CD14-positive monocyte (primary cell): ENCODE results near the gene NAV1. TPM values are rescaled to one million over a fixed set of nuclear protein-coding genes. Genes with fewer than 3 reads are reported as not detected.

Source experiments
- DNase-seq, 3 donors: peaks; one replicate each; pipeline ENCODE4 v3.0.0-alpha.2; 2011 to 2022
- H2AFZ ChIP-seq: 2 replicates; pipeline ENCODE4 v1.6.0; 2012; ENCODE audit warnings: mild to moderate bottlenecking, low read depth, low read length, inconsistent platforms; ENCODE audit not compliant: insufficient read depth, poor library complexity, severe bottlenecking
- H3K27ac ChIP-seq, 2 donors: 1 replicate in 1 of 2; 2 replicates in 1 of 2; pipeline ENCODE4 v1.5.1; 2012 to 2013; ENCODE audit warnings: low read length in 2 of 2, control low read depth in 1 of 2, inconsistent platforms in 1 of 2, low read depth in 1 of 2, mild to moderate bottlenecking in 1 of 2
- H3K27me3 ChIP-seq, 2 donors: one replicate each; pipeline versions ENCODE4 v1.6.0 to v1.6.1; 2011 to 2013; ENCODE audit warnings: low read length in 2 of 2; ENCODE audit not compliant: control insufficient read depth in 2 of 2, insufficient read depth in 2 of 2
- H3K36me3 ChIP-seq, 2 donors: replicated peaks in 1 of 2; 1 replicate in 1 of 2; 2 replicates in 1 of 2; pipeline versions ENCODE4 v1.5.1 to v1.6.1; 2012 to 2013; ENCODE audit warnings: low read length in 2 of 2, control low read depth in 1 of 2, inconsistent platforms in 1 of 2, mild to moderate bottlenecking in 1 of 2; ENCODE audit not compliant: insufficient read depth in 2 of 2, control insufficient read depth in 1 of 2
- H3K4me1 ChIP-seq, 2 donors: 1 replicate in 1 of 2; 2 replicates in 1 of 2; pipeline versions ENCODE4 v1.5.1 to v1.6.1; 2012 to 2013; ENCODE audit warnings: low read length in 2 of 2, control low read depth in 1 of 2, inconsistent platforms in 1 of 2, mild to moderate bottlenecking in 1 of 2, moderate library complexity in 1 of 2; ENCODE audit not compliant: insufficient read depth in 2 of 2, control insufficient read depth in 1 of 2
- H3K4me2 ChIP-seq: replicated peaks from 2 replicates; pipeline ENCODE3; 2012; ENCODE audit warnings: low read length, moderate library complexity, mild to moderate bottlenecking; ENCODE audit not compliant: poor library complexity, severe bottlenecking; ENCODE audit errors: extremely low read depth
- H3K4me3 ChIP-seq, 3 experiments: fragments of 200-600 bp in 1 of 3; sonication (generic) in 1 of 3; replicated peaks in 1 of 3; 1 replicate in 2 of 3; 2 replicates in 1 of 3; pipeline ENCODE4 v1.5.1; 2011 to 2013; ENCODE audit warnings: low read length in 3 of 3, mild to moderate bottlenecking in 3 of 3, control low read depth in 2 of 3, low read depth in 2 of 3, inconsistent platforms in 1 of 3, moderate library complexity in 1 of 3
- H3K79me2 ChIP-seq: 2 replicates; pipeline ENCODE4 v1.6.0; 2012; ENCODE audit warnings: mild to moderate bottlenecking, control low read depth, inconsistent platforms, low read length, moderate library complexity; ENCODE audit not compliant: insufficient read depth
- H3K9ac ChIP-seq: 2 replicates; pipeline ENCODE4 v1.6.0; 2017; ENCODE audit warnings: low read length, mild to moderate bottlenecking; ENCODE audit not compliant: insufficient read depth, poor library complexity, severe bottlenecking
- H3K9me3 ChIP-seq, 2 donors: replicated peaks in 1 of 2; 1 replicate in 1 of 2; 2 replicates in 1 of 2; pipeline versions ENCODE4 v1.5.1 to v1.6.1; 2012 to 2013; ENCODE audit warnings: low read length in 2 of 2, control low read depth in 1 of 2; ENCODE audit not compliant: control insufficient read depth in 1 of 2, insufficient read depth in 1 of 2
- H4K20me1 ChIP-seq: 2 replicates; pipeline ENCODE4 v1.6.0; 2012; ENCODE audit warnings: mild to moderate bottlenecking, low read length, control low read depth, moderate library complexity; ENCODE audit not compliant: insufficient read depth
- H3K27ac Mint-ChIP-seq, 7 donors: one replicate each; pipeline ENCODE4 v1.8.0; 2020; ENCODE audit warnings: mild to moderate bottlenecking in 7 of 7, mixed read lengths in 7 of 7, moderate library complexity in 6 of 7, inconsistent platforms in 2 of 7
- H3K27me3 Mint-ChIP-seq, 3 donors: one replicate each; pipeline ENCODE4 v1.8.0; 2021 to 2022; ENCODE audit warnings: low read depth in 3 of 3, mild to moderate bottlenecking in 3 of 3, mixed read lengths in 3 of 3, moderate library complexity in 3 of 3, inconsistent platforms in 1 of 3
- H3K36me3 Mint-ChIP-seq, 2 donors: one replicate each; pipeline ENCODE4 v1.8.0; 2020; ENCODE audit warnings: mixed read lengths in 2 of 2, inconsistent platforms in 1 of 2, mild to moderate bottlenecking in 1 of 2
- H3K4me1 Mint-ChIP-seq: one replicate; pipeline ENCODE4 v1.8.0; 2020; ENCODE audit warnings: mild to moderate bottlenecking, mixed read lengths
- H3K4me3 Mint-ChIP-seq, 2 donors: one replicate each; pipeline ENCODE4 v1.8.0; 2020; ENCODE audit warnings: mild to moderate bottlenecking in 2 of 2, mixed read lengths in 2 of 2, moderate library complexity in 1 of 2
- H3K9me3 Mint-ChIP-seq, 7 donors: one replicate each; pipeline ENCODE4 v1.8.0; 2020 to 2022; ENCODE audit warnings: mixed read lengths in 7 of 7, mild to moderate bottlenecking in 6 of 7, moderate library complexity in 6 of 7, inconsistent platforms in 2 of 7
- CTCF ChIP-seq: fragments of 200-600 bp; IDR thresholded peaks from one replicate; pipeline ENCODE4 v1.8.0; 2022; ENCODE audit warnings: antibody characterized with exemption, mild to moderate bottlenecking
- WGBS: methylation state at CpG from one replicate; pipeline ENCODE4 v1.1.5; 2013; ENCODE audit warnings: missing lambda C conversion rate; ENCODE audit not compliant: insufficient coverage; 5-methylcytosine and 5-hydroxymethylcytosine counted together
- intact Hi-C, 2 donors: fragments of 100-400 bp; cut with micrococcal nuclease; formaldehyde crosslinking; loops; one replicate each; pipeline versions ENCODE4 v1.15.0 to v1.15.1; 2023
- polyA plus RNA-seq, 3 donors: library from polyadenylated mRNA; depleted of rRNA in 1 of 3; unstranded in 2 of 3; stranded (reverse) in 1 of 3; fragments of 300-500 nt in 2 of 3; fragments of >200 nt in 1 of 3; fragmentation: Illumina TruSeq in 2 of 3; gene quantifications; 1 replicate in 2 of 3; 2 replicates in 1 of 3; pipeline ENCODE4 v1.2.3, GENCODE V29; 2012 to 2021

NAV1 gene
- polyA plus RNA-seq, 3 donors = 0.37 to 1.4 (median 0.89) TPM

- Histone ChIP-seq H3K9me3 (no peaks in the 10 kb centered on the region), H3K4me3 (no peak overlapping the region), H3K4me1 (peaks cover 32 to 38% of the 10 kb centered on the region in 2 donors), H3K4me2 (no peak overlapping the region), H3K27me3 (no peaks in the 10 kb centered on the region), H4K20me1 (peaks cover 59% of the 10 kb centered on the region), H3K27ac (no peak overlapping the region), H3K9ac (no peak overlapping the region), H3K36me3 (peaks cover 0 to 33% of the 10 kb centered on the region in 2 donors), H2AFZ (no peak overlapping the region), H3K79me2 (peaks cover 75% of the 10 kb centered on the region)
- 100% methylated on average over 1 of the region's 3 CpGs for WGBS
- intact Hi-C loops = no loop called here
- TF ChIP-seq CTCF = no peak
- peaks cover 49% of the 10 kb centered on the region for H3K4me1 Mint-ChIP-seq
- H3K27ac Mint-ChIP-seq = no peak overlapping the region
- peaks cover 15 to 24% of the 10 kb centered on the region in 2 donors for H3K36me3 Mint-ChIP-seq
- no peak for DNase-seq
- H3K27me3 Mint-ChIP-seq = no peaks in the 10 kb centered on the region
- no peaks in the 10 kb centered on the region for H3K9me3 Mint-ChIP-seq
- H3K4me3 Mint-ChIP-seq = no peak overlapping the region
These were observed 34.7 kb upstream of the NAV1 start for GRCh38 chr1:201504179-201504631.

GRCh38 chr1:201504799-201505502, 34.0 kb upstream of the NAV1 start:
- H4K20me1 ChIP-seq = peaks cover 52% of the 10 kb centered on the region
- H3K36me3 ChIP-seq = peaks cover 0 to 31% of the 10 kb centered on the region in 2 donors
- no peak for TF ChIP-seq CTCF
- peaks cover 0 to under 1% (median 0%) of the 10 kb centered on the region in 3 donors for H3K27me3 Mint-ChIP-seq
- peaks cover 56% of the 10 kb centered on the region for H3K4me1 Mint-ChIP-seq
- H3K4me2 ChIP-seq = peak overlapping the region; percentile 77
- H3K4me1 ChIP-seq = peaks cover 32 to 44% of the 10 kb centered on the region in 2 donors
- peaks cover 67% of the 10 kb centered on the region for H3K79me2 ChIP-seq
- peak overlapping the region; percentile 87 to 95 for H3K4me3 Mint-ChIP-seq
- H3K9me3 Mint-ChIP-seq = no peaks in the 10 kb centered on the region
- H3K9ac ChIP-seq = no peak overlapping the region
- DNase-seq = no peak
- H2AFZ ChIP-seq = peak overlapping the region; percentile 10
- intact Hi-C loops = no loop called here
- peaks cover 14 to 18% of the 10 kb centered on the region in 2 donors for H3K36me3 Mint-ChIP-seq
- peak overlapping the region in 1 of 2 donors; percentile 25 for H3K27ac ChIP-seq
- no peaks in the 10 kb centered on the region for H3K9me3 ChIP-seq
- no peaks in the 10 kb centered on the region for H3K27me3 ChIP-seq
- WGBS = 94% methylated on average over 6 of the region's 9 CpGs
- peak overlapping the region in 1 of 3 experiments; percentile 87 for H3K4me3 ChIP-seq
- peak overlapping the region in 6 of 7 donors; percentile 36 to 86 (median 68) for H3K27ac Mint-ChIP-seq
